ENCODE data around the gene ZNF217. TPM values are rescaled to one million over a fixed set of nuclear protein-coding genes. Genes with fewer than 3 reads are reported as not detected.
"Not testable (repeated sequence)": the region's sequence is repeated elsewhere in the genome, so short reads cannot be mapped to it uniquely, and the experiment has no call there.

ZNF217 gene
- total RNA-seq, 1 donor from 2014 or later, result 10.7 TPM

- no peak for DNase-seq (ENCODE audit: low spot score)
- intact Hi-C loops (cut with DNase I), result no loop called here
Observed at GRCh38 chr20:53599378-53599777, 5.7 kb upstream of the ZNF217 start.

- intact Hi-C loops (cut with DNase I), result no loop called here
- no peak for DNase-seq (ENCODE audit: low spot score)
Observed at GRCh38 chr20:53599044-53599362, 5.4 kb upstream of the ZNF217 start.

GRCh38 chr20:53598140-53599043, 4.8 kb upstream of the ZNF217 start:
- DNase-seq (ENCODE audit: low spot score), result no peak
- intact Hi-C loops (cut with DNase I), result no loop called here

- DNase-seq (ENCODE audit: low spot score), result no peak
- intact Hi-C loops (cut with DNase I), result no loop called here
Observed at GRCh38 chr20:53597521-53598120, 4.0 kb upstream of the ZNF217 start.

- DNase-seq (ENCODE audit: low spot score), result no peak
- intact Hi-C loops (cut with DNase I), result no loop called here
Observed at GRCh38 chr20:53597030-53597482, 3.4 kb upstream of the ZNF217 start.

GRCh38 chr20:53596189-53597001, 2.8 kb upstream of the ZNF217 start:
- DNase-seq (ENCODE audit: low spot score); intact Hi-C loops (cut with DNase I): not testable (repeated sequence)

- DNase-seq (ENCODE audit: low spot score); intact Hi-C loops (cut with DNase I): not testable (repeated sequence)
Observed at GRCh38 chr20:53595742-53596141, 2.1 kb upstream of the ZNF217 start.

GRCh38 chr20:53595018-53595378, 1.4 kb upstream of the ZNF217 start:
- DNase-seq (ENCODE audit: low spot score), result no peak
- intact Hi-C loops (cut with DNase I), result no loop called here

- peak; percentile 99 for DNase-seq (ENCODE audit: low spot score)
- intact Hi-C loops (cut with DNase I), result no loop called here
Observed at GRCh38 chr20:53594068-53595017, 704 bp upstream of the ZNF217 start.

GRCh38 chr20:53592992-53593465, 610 bp downstream of the ZNF217 start:
- intact Hi-C loops (cut with DNase I), result no loop called here
- no peak for DNase-seq (ENCODE audit: low spot score)

- peak; percentile 84 for DNase-seq (ENCODE audit: low spot score)
- intact Hi-C loops (cut with DNase I), result not testable (repeated sequence)
Observed at GRCh38 chr20:53592454-53592991, 1.1 kb downstream of the ZNF217 start.

- DNase-seq (ENCODE audit: low spot score); intact Hi-C loops (cut with DNase I): not testable (repeated sequence)
Observed at GRCh38 chr20:53591941-53592441, 1.6 kb downstream of the ZNF217 start.

- intact Hi-C loops (cut with DNase I); DNase-seq (ENCODE audit: low spot score): not testable (repeated sequence)
Observed at GRCh38 chr20:53591206-53591741, 2.4 kb downstream of the ZNF217 start.

GRCh38 chr20:53590608-53591007, 3.0 kb downstream of the ZNF217 start:
- DNase-seq (ENCODE audit: low spot score); intact Hi-C loops (cut with DNase I): not testable (repeated sequence)

GRCh38 chr20:53590122-53590521, 3.5 kb downstream of the ZNF217 start:
- DNase-seq (ENCODE audit: low spot score); intact Hi-C loops (cut with DNase I): not testable (repeated sequence)

- DNase-seq (ENCODE audit: low spot score); intact Hi-C loops (cut with DNase I): not testable (repeated sequence)
Observed at GRCh38 chr20:53589321-53590065, 4.1 kb downstream of the ZNF217 start.

- DNase-seq (ENCODE audit: low spot score); intact Hi-C loops (cut with DNase I): not testable (repeated sequence)
Observed at GRCh38 chr20:53587157-53587703, 6.4 kb downstream of the ZNF217 start.

All from cardiac septum (tissue), 1 donor.